KOPT-K1 (cell line): ENCODE results near the gene C2orf81.

Experiments used
- H3K27ac ChIP-seq: fragments of 200-600 bp; sonication (generic); 2 replicates; pipeline ENCODE4 v1.5.1; 2016; ENCODE audit warnings: antibody characterized with exemption, mild to moderate bottlenecking, low read depth, low read length; ENCODE audit not compliant: poor library complexity, severe bottlenecking
- H3K36me3 ChIP-seq: fragments of 200-600 bp; sonication (generic); 2 replicates; pipeline ENCODE4 v1.5.1; 2017; ENCODE audit warnings: antibody characterized with exemption, mild to moderate bottlenecking, low read length, moderate library complexity; ENCODE audit not compliant: insufficient read depth
- H3K9me3 ChIP-seq: fragments of 200-600 bp; sonication (generic); 2 replicates; pipeline ENCODE4 v1.5.1; 2017; ENCODE audit warnings: antibody characterized with exemption, low read length, mild to moderate bottlenecking; ENCODE audit not compliant: insufficient read depth, poor library complexity, severe bottlenecking

C2orf81 gene

GRCh38 chr2:74418312-74418711, 3.1 kb downstream of the C2orf81 start:
- Histone ChIP-seq H3K36me3 (no peaks in the 10 kb centered on the region), H3K9me3 (no peaks in the 10 kb centered on the region), H3K27ac (no peak overlapping the region)

- Histone ChIP-seq H3K27ac (no peak overlapping the region), H3K36me3 (no peaks in the 10 kb centered on the region), H3K9me3 (no peaks in the 10 kb centered on the region)
Observed at GRCh38 chr2:74417763-74418162, 3.7 kb downstream of the C2orf81 start.

- no peaks in the 10 kb centered on the region for H3K9me3 ChIP-seq
- H3K27ac ChIP-seq: no peak overlapping the region
- H3K36me3 ChIP-seq: no peaks in the 10 kb centered on the region
Observed at GRCh38 chr2:74417197-74417596, 4.2 kb downstream of the C2orf81 start.

- H3K36me3 ChIP-seq: no peaks in the 10 kb centered on the region
- no peak overlapping the region for H3K27ac ChIP-seq
- no peaks in the 10 kb centered on the region for H3K9me3 ChIP-seq
Observed at GRCh38 chr2:74416778-74417177, 4.6 kb downstream of the C2orf81 start.

- H3K27ac ChIP-seq: no peak overlapping the region
- H3K9me3 ChIP-seq: no peaks in the 10 kb centered on the region
- H3K36me3 ChIP-seq: no peaks in the 10 kb centered on the region
Observed at GRCh38 chr2:74415762-74416395, 5.5 kb downstream of the C2orf81 start.

- no peaks in the 10 kb centered on the region for H3K9me3 ChIP-seq
- no peaks in the 10 kb centered on the region for H3K36me3 ChIP-seq
- H3K27ac ChIP-seq: no peak overlapping the region
Observed at GRCh38 chr2:74414881-74415761, 6.3 kb downstream of the C2orf81 start.

- H3K9me3 ChIP-seq: no peaks in the 10 kb centered on the region
- H3K36me3 ChIP-seq: no peaks in the 10 kb centered on the region
- no peak overlapping the region for H3K27ac ChIP-seq
Observed at GRCh38 chr2:74414441-74414840, 7.0 kb downstream of the C2orf81 start.

GRCh38 chr2:74413001-74413698, 8.3 kb downstream of the C2orf81 start:
- Histone ChIP-seq H3K36me3 (no peaks in the 10 kb centered on the region), H3K27ac (no peak overlapping the region), H3K9me3 (no peaks in the 10 kb centered on the region)

GRCh38 chr2:74407682-74408081, 13.7 kb downstream of the C2orf81 start:
- H3K9me3 ChIP-seq: no peaks in the 10 kb centered on the region
- H3K27ac ChIP-seq: no peak overlapping the region
- H3K36me3 ChIP-seq: no peaks in the 10 kb centered on the region

GRCh38 chr2:74406035-74406434, 15.4 kb downstream of the C2orf81 start:
- Histone ChIP-seq H3K36me3 (no peaks in the 10 kb centered on the region), H3K27ac (no peak overlapping the region), H3K9me3 (no peaks in the 10 kb centered on the region)

GRCh38 chr2:74401891-74402290, 19.5 kb downstream of the C2orf81 start:
- Histone ChIP-seq H3K27ac (no peak overlapping the region), H3K9me3 (no peaks in the 10 kb centered on the region)

GRCh38 chr2:74399785-74400184, 21.6 kb downstream of the C2orf81 start:
- no peaks in the 10 kb centered on the region for H3K9me3 ChIP-seq
- H3K36me3 ChIP-seq: no peaks in the 10 kb centered on the region
- H3K27ac ChIP-seq: no peak overlapping the region

More at GRCh38 chr2:74401891-74402290, 19.5 kb downstream of the C2orf81 start:
- no peaks in the 10 kb centered on the region for H3K36me3 ChIP-seq

GRCh38 chr2:74396149-74396548, 25.3 kb downstream of the C2orf81 start:
- Histone ChIP-seq H3K36me3 (no peaks in the 10 kb centered on the region), H3K9me3 (no peaks in the 10 kb centered on the region), H3K27ac (no peak overlapping the region)

GRCh38 chr2:74393525-74393924, 27.9 kb downstream of the C2orf81 start:
- Histone ChIP-seq H3K36me3 (no peaks in the 10 kb centered on the region), H3K27ac (no peak overlapping the region), H3K9me3 (no peaks in the 10 kb centered on the region)

- H3K9me3 ChIP-seq: no peaks in the 10 kb centered on the region
- H3K36me3 ChIP-seq: no peaks in the 10 kb centered on the region
- no peak overlapping the region for H3K27ac ChIP-seq
Observed at GRCh38 chr2:74392449-74392743, 29.0 kb downstream of the C2orf81 start.
